Measurements from ENCODE around the gene TRAPPC5.

Gene TRAPPC5

GRCh38 chr19:7645656-7646425 is 34.8 kb upstream of the TRAPPC5 start:
- no peak for DNase-seq (ENCODE audit: low read depth in 2 of 2, low spot score in 1 of 2)

GRCh38 chr19:7646426-7646700 is 34.3 kb upstream of the TRAPPC5 start:
- no peak for DNase-seq (ENCODE audit: low read depth in 2 of 2, low spot score in 1 of 2)

GRCh38 chr19:7647156-7647555 is 33.5 kb upstream of the TRAPPC5 start:
- no peak for DNase-seq (ENCODE audit: low read depth in 2 of 2, low spot score in 1 of 2)

- no peak for DNase-seq (ENCODE audit: low read depth in 2 of 2, low spot score in 1 of 2)
Measured at GRCh38 chr19:7648265-7649014, 32.2 kb upstream of the TRAPPC5 start.

GRCh38 chr19:7650148-7650547 is 30.5 kb upstream of the TRAPPC5 start:
- DNase-seq (ENCODE audit: low read depth in 2 of 2, low spot score in 1 of 2): no peak

GRCh38 chr19:7652061-7652641 is 28.5 kb upstream of the TRAPPC5 start:
- DNase-seq (ENCODE audit: low read depth in 2 of 2, low spot score in 1 of 2): peak; percentile 75 to 76

GRCh38 chr19:7654401-7654800 is 26.2 kb upstream of the TRAPPC5 start:
- DNase-seq (ENCODE audit: low read depth in 2 of 2, low spot score in 1 of 2): no peak

GRCh38 chr19:7655581-7655980 is 25.1 kb upstream of the TRAPPC5 start:
- DNase-seq (ENCODE audit: low read depth in 2 of 2, low spot score in 1 of 2): no peak

GRCh38 chr19:7657131-7657751 is 23.4 kb upstream of the TRAPPC5 start:
- no peak for DNase-seq (ENCODE audit: low read depth in 2 of 2, low spot score in 1 of 2)

- DNase-seq (ENCODE audit: low read depth in 2 of 2, low spot score in 1 of 2): no peak
Measured at GRCh38 chr19:7658219-7658686, 22.4 kb upstream of the TRAPPC5 start.

- no peak for DNase-seq (ENCODE audit: low read depth in 2 of 2, low spot score in 1 of 2)
Measured at GRCh38 chr19:7661744-7662538, 18.7 kb upstream of the TRAPPC5 start.

GRCh38 chr19:7662657-7663056 is 18.0 kb upstream of the TRAPPC5 start:
- DNase-seq (ENCODE audit: low read depth in 2 of 2, low spot score in 1 of 2): no peak

- DNase-seq (ENCODE audit: low read depth in 2 of 2, low spot score in 1 of 2): no peak
Measured at GRCh38 chr19:7663706-7664105, 16.9 kb upstream of the TRAPPC5 start.

- no peak for DNase-seq (ENCODE audit: low read depth in 2 of 2, low spot score in 1 of 2)
Measured at GRCh38 chr19:7665076-7665475, 15.6 kb upstream of the TRAPPC5 start.

GRCh38 chr19:7668842-7669241 is 11.8 kb upstream of the TRAPPC5 start, which contains the start of gene RETN:
TSS of gene RETN (plus strand) at chr19:7669049. CDS start at chr19:7669327, 278 bp downstream.
- no peak for DNase-seq (ENCODE audit: low read depth in 2 of 2, low spot score in 1 of 2)

- DNase-seq (ENCODE audit: low read depth in 2 of 2, low spot score in 1 of 2): no peak
Measured at GRCh38 chr19:7669641-7670040, 11.0 kb upstream of the TRAPPC5 start.

GRCh38 chr19:7670150-7670783 is 10.4 kb upstream of the TRAPPC5 start:
- no peak for DNase-seq (ENCODE audit: low read depth in 2 of 2, low spot score in 1 of 2)

GRCh38 chr19:7670790-7671189 is 9.8 kb upstream of the TRAPPC5 start:
- DNase-seq (ENCODE audit: low read depth in 2 of 2, low spot score in 1 of 2): no peak

- no peak for DNase-seq (ENCODE audit: low read depth in 2 of 2, low spot score in 1 of 2)
Measured at GRCh38 chr19:7672522-7672921, 8.1 kb upstream of the TRAPPC5 start.

All from stimulated activated CD8-positive, alpha-beta memory T cell treated with anti-CD3 and anti-CD28 coated beads, Interleukin-4, amount 100 ng/mL, for 1 hour (primary cell).